BJ (cell line): Measurements from ENCODE around the gene KCNIP3. TPM values are rescaled to one million over a fixed set of nuclear protein-coding genes. Genes with fewer than 3 reads are reported as not detected.

Source experiments
- CTCF ChIA-PET: fragments of 350-600 bp; formaldehyde crosslinking; extraction: SDS; loops from one replicate; lab custom pipeline; 2021; ENCODE audit warnings: antibody characterized with exemption, inconsistent platforms; lab: Yijun Ruan, JAX
- POLR2A ChIA-PET: fragments of 300-600 bp; sonication (Branson Sonifier 250); formaldehyde crosslinking; extraction: SDS; loops from one replicate; lab custom pipeline; 2021; ENCODE audit warnings: antibody characterized with exemption; lab: Charles Lee
- DNase-seq: peaks from one replicate; pipeline ENCODE4 v3.0.0-alpha.2; 2011; ENCODE audit warnings: low read depth
- H3K27me3 ChIP-seq: 2 replicates; pipeline ENCODE4 v1.6.0; 2011; ENCODE audit warnings: low read length; ENCODE audit not compliant: control insufficient read depth, insufficient read depth
- H3K36me3 ChIP-seq: 2 replicates; pipeline ENCODE4 v1.5.1; 2011; ENCODE audit warnings: low read length; ENCODE audit not compliant: control insufficient read depth, insufficient read depth
- H3K4me3 ChIP-seq: 2 replicates; pipeline ENCODE4 v1.5.1; 2011; ENCODE audit warnings: low read depth, mild to moderate bottlenecking, control low read depth, low read length
- polyA plus RNA-seq: library from polyadenylated mRNA; depleted of rRNA; stranded (reverse); fragments of >200 nt; gene quantifications from 2 replicates; pipeline ENCODE4 v1.2.3, GENCODE V29; 2011
- TF ChIP-seq, protein P1 (sequence below): IDR thresholded peaks from 2 replicates; pipeline ENCODE4 v1.5.1; 2011; ENCODE audit warnings: low read depth, mild to moderate bottlenecking, control low read depth, inconsistent platforms, low read length, moderate library complexity; ENCODE audit not compliant: insufficient read depth

KCNIP3 gene
- polyA plus RNA-seq, 1 experiment: 4.1 TPM

GRCh38 chr2:95344215-95344583 lies 47.1 kb downstream of the KCNIP3 start:
- TF ChIP-seq, protein P1, sequence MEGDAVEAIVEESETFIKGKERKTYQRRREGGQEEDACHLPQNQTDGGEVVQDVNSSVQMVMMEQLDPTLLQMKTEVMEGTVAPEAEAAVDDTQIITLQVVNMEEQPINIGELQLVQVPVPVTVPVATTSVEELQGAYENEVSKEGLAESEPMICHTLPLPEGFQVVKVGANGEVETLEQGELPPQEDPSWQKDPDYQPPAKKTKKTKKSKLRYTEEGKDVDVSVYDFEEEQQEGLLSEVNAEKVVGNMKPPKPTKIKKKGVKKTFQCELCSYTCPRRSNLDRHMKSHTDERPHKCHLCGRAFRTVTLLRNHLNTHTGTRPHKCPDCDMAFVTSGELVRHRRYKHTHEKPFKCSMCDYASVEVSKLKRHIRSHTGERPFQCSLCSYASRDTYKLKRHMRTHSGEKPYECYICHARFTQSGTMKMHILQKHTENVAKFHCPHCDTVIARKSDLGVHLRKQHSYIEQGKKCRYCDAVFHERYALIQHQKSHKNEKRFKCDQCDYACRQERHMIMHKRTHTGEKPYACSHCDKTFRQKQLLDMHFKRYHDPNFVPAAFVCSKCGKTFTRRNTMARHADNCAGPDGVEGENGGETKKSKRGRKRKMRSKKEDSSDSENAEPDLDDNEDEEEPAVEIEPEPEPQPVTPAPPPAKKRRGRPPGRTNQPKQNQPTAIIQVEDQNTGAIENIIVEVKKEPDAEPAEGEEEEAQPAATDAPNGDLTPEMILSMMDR: no peak
- Histone ChIP-seq H3K4me3 (no peak overlapping the region), H3K36me3 (no peaks in the 10 kb centered on the region), H3K27me3 (peaks cover 1% of the 10 kb centered on the region)
- DNase-seq: no peak
- CTCF ChIA-PET: interaction anchor here (1.1 to 2.5 kb wide), 9 partner anchors 9 to 391 kb away, joined by 4 to 38 read pairs (median 11); partner anchors contain the start of gene FAHD2A
- POLR2A ChIA-PET: no interaction called here

DNA sequence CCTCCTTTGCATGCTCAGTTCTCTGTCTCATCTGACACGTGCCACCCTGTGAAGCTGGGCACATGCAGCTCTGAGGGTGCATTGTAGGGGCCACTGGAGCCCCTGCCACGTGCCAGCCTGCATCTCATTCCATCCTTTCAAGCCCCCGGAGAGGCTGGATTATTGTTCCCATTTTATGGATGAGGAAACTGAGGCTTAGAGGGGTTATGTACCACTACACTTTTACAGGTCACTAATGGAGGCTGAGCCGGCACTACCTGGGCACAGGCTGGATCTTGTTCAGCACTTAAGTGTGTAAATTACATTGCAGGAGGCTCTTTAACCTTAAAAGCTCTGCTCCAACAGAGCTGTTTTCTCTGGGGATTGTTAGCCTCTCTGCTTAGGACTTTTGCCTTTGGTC lies 47.5 kb downstream of the KCNIP3 start:
- H3K36me3 ChIP-seq: no peaks in the 10 kb centered on the region
- ChIA-PET POLR2A (interaction anchor here (0.7 kb wide), 1 partner anchor 16 kb away, joined by 4 read pairs; no protein-coding TSS in a partner anchor), CTCF (interaction anchor here (0.7 to 2.5 kb wide), 18 partner anchors 9 to 390 kb away, joined by 3 to 38 read pairs (median 7); partner anchors contain the start of gene FAHD2A)
- TF ChIP-seq, protein P1: no peak
- H3K4me3 ChIP-seq: no peak overlapping the region
- H3K27me3 ChIP-seq: peaks cover 1% of the 10 kb centered on the region
- DNase-seq: no peak

DNA sequence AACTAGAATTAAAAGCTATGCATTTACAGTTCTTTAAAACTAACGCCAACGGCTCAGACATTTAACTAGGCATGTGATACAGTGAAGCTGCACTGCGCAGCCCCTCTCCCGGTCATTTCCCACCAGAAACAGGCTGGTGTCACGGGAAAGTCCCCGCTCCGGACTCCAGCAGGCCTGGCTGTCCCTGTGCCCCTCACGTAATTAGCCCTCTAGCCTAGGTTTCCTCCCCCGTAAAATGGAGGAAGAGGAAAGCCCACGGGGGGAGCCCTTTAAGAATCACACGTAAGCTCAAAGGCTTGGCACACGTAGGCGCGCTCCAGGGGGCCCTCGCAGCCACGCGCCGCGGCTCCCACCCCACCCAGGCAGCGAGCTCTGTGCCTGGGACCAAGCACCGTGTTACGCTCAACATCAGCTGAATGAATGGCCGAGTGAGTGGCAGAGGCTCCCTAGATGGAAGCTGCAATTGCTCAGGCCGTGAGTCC lies 48.0 kb downstream of the KCNIP3 start:
- DNase-seq: no peak
- CTCF ChIA-PET: interaction anchor here (0.5 to 2.5 kb wide), 23 partner anchors 9 to 390 kb away, joined by 3 to 38 read pairs (median 5); partner anchors contain the start of gene FAHD2A
- no peaks in the 10 kb centered on the region for H3K36me3 ChIP-seq
- H3K4me3 ChIP-seq: peak overlapping the region; percentile 27
- TF ChIP-seq, protein P1: no peak
- POLR2A ChIA-PET: interaction anchor here (0.7 kb wide), 1 partner anchor 17 kb away, joined by 4 read pairs; no protein-coding TSS in a partner anchor
- H3K27me3 ChIP-seq: peaks cover 1% of the 10 kb centered on the region

DNA sequence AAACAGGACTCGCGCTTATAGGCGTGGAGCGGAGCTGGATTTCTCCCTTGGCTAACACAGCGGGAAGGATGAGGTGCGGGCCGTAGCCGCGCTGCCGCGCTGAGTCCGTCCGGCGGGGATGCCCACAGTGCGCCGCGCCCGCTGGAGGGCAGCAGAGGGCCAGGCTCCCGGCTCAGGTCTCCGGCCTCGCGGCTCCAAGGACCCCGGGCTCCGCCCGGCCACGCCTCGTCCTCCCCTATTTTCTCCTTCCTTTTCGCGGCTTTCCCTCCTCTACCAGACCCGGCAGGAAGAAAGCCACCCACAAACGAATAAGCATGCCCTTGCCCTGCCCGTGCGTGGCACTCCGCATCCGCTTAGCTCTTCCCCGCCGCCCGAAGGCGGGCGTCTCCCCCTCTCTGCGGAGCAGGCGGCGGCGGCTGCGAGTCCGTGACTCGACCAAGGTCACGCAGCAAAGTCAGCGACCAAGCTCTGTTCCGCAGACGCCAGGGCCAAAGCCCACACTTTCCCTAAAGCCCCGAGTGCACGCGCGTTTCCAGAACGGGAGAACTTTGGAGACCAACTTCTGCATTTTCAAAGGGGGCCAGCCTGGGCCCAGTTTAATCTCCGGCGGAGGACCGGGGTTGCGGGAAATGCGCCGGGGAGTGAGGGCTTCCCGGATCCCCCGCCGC lies 48.5 kb downstream of the KCNIP3 start:
- DNase-seq: peak; percentile 29

More for the DNA sequence above, 48.5 kb downstream of the KCNIP3 start:
- POLR2A ChIA-PET: no interaction called here
- Histone ChIP-seq H3K36me3 (no peaks in the 10 kb centered on the region), H3K27me3 (peaks cover 1% of the 10 kb centered on the region), H3K4me3 (peak overlapping the region; percentile 65)
- CTCF ChIA-PET: interaction anchor here (0.5 to 2.5 kb wide), 23 partner anchors 8 to 389 kb away, joined by 3 to 38 read pairs (median 5); partner anchors contain the start of gene FAHD2A
- TF ChIP-seq, protein P1: peak; percentile 79
